MM.1S (cell line): Measurements from ENCODE around the gene SLC25A4.
"Not testable (repeated sequence)": the region's sequence is repeated elsewhere in the genome, so short reads cannot be mapped to it uniquely, and the experiment has no call there.

Experiments used
- DNase-seq: peaks from one replicate; pipeline ENCODE4 v3.0.0-alpha.2; 2015
- H2AFZ ChIP-seq: fragments of 300-600 bp; sonication (generic); 2 replicates; pipeline ENCODE4 v1.6.0; 2016; ENCODE audit warnings: antibody characterized with exemption, low read length
- H3F3A ChIP-seq: fragments of 300-600 bp; sonication (generic); 2 replicates; pipeline ENCODE4 v1.6.1; 2016; ENCODE audit warnings: mild to moderate bottlenecking, antibody characterized with exemption, low read length, moderate library complexity, mixed read lengths; ENCODE audit not compliant: insufficient read depth
- H3K27ac ChIP-seq: fragments of 300-600 bp; sonication (generic); 2 replicates; pipeline ENCODE4 v1.5.1; 2016; ENCODE audit warnings: mild to moderate bottlenecking, low read length
- H3K27me3 ChIP-seq: fragments of 300-600 bp; sonication (generic); replicated peaks from 2 replicates; pipeline ENCODE4 v1.6.0; 2016; ENCODE audit warnings: low read length; ENCODE audit not compliant: insufficient read depth
- H3K36me3 ChIP-seq: fragments of 300-600 bp; sonication (generic); replicated peaks from 2 replicates; pipeline ENCODE4 v1.6.1; 2016; ENCODE audit warnings: mild to moderate bottlenecking, low read length, mixed read lengths; ENCODE audit not compliant: insufficient read depth
- H3K4me1 ChIP-seq: fragments of 300-600 bp; sonication (generic); 2 replicates; pipeline ENCODE4 v1.6.1; 2016; ENCODE audit warnings: low read length, mixed read lengths
- H3K4me2 ChIP-seq: fragments of 300-600 bp; sonication (generic); 2 replicates; pipeline ENCODE4 v1.6.0; 2016; ENCODE audit warnings: low read depth, low read length
- H3K4me3 ChIP-seq: fragments of 300-600 bp; sonication (generic); 2 replicates; pipeline ENCODE4 v1.5.1; 2016; ENCODE audit warnings: low read length, mixed read lengths
- H3K79me2 ChIP-seq: fragments of 300-600 bp; sonication (generic); 2 replicates; pipeline ENCODE4 v1.6.1; 2016; ENCODE audit warnings: mixed run types, low read length, mixed read lengths
- H3K9ac ChIP-seq: fragments of 300-600 bp; sonication (generic); 2 replicates; pipeline ENCODE4 v1.6.1; 2016; ENCODE audit warnings: low read length, mixed read lengths
- H3K9me2 ChIP-seq: fragments of 300-600 bp; sonication (generic); replicated peaks from 2 replicates; pipeline ENCODE4 v1.6.1; 2016; ENCODE audit warnings: mild to moderate bottlenecking, low read length, mixed read lengths; ENCODE audit not compliant: insufficient read depth
- H3K9me3 ChIP-seq: fragments of 300-600 bp; sonication (generic); replicated peaks from 2 replicates; pipeline ENCODE4 v1.6.1; 2016; ENCODE audit warnings: mild to moderate bottlenecking, low read length, mixed read lengths; ENCODE audit not compliant: insufficient read depth
- H4K20me1 ChIP-seq: fragments of 300-600 bp; sonication (generic); 2 replicates; pipeline ENCODE4 v1.6.1; 2016; ENCODE audit warnings: mild to moderate bottlenecking, low read length, moderate library complexity, mixed read lengths; ENCODE audit not compliant: insufficient read depth
- EZH2 ChIP-seq: fragments of 300-600 bp; sonication (generic); optimal IDR thresholded peaks from 2 replicates; pipeline ENCODE3; 2017; ENCODE audit warnings: low read depth, mild to moderate bottlenecking, antibody characterized with exemption, low read length, mixed read lengths
- EZH2phosphoT487 ChIP-seq: fragments of 300-600 bp; sonication (generic); IDR thresholded peaks from 2 replicates; pipeline ENCODE4 v1.6.1; 2018; ENCODE audit warnings: antibody characterized with exemption, low read length
- TF ChIP-seq, protein P1 (sequence below): fragments of 300-600 bp; sonication (generic); IDR thresholded peaks from 2 replicates; pipeline ENCODE4 v1.5.1; 2016; ENCODE audit warnings: antibody characterized with exemption, low read length, mixed read lengths

SLC25A4 gene

DNA sequence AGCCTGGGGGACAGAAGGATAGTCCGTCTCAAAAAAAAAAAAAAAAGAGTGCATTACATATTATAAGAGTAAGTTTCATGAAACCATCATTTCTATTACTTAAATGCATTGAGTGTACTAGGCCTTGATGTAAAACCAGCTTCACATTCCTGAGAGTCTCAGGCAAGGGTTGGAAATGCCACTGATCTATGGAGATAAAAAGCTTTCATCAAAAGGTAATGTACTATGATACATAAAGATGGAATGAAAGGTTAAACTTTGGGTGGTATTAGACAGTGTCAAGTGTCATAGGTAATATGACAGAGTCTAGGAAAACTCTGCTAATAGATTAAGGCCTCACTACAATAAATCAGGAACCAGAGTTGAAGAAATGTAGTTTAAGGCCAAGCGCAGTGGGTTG, 53.4 kb downstream of the SLC25A4 start:
- H3K9me3 ChIP-seq = no peaks in the 10 kb centered on the region
- H3K9ac ChIP-seq = no peak overlapping the region
- no peak overlapping the region for H2AFZ ChIP-seq
- TF ChIP-seq EZH2 (no peak), EZH2phosphoT487 (no peak)
- TF ChIP-seq, protein P1, sequence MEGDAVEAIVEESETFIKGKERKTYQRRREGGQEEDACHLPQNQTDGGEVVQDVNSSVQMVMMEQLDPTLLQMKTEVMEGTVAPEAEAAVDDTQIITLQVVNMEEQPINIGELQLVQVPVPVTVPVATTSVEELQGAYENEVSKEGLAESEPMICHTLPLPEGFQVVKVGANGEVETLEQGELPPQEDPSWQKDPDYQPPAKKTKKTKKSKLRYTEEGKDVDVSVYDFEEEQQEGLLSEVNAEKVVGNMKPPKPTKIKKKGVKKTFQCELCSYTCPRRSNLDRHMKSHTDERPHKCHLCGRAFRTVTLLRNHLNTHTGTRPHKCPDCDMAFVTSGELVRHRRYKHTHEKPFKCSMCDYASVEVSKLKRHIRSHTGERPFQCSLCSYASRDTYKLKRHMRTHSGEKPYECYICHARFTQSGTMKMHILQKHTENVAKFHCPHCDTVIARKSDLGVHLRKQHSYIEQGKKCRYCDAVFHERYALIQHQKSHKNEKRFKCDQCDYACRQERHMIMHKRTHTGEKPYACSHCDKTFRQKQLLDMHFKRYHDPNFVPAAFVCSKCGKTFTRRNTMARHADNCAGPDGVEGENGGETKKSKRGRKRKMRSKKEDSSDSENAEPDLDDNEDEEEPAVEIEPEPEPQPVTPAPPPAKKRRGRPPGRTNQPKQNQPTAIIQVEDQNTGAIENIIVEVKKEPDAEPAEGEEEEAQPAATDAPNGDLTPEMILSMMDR = no peak
- peaks cover 3% of the 10 kb centered on the region; the same call in 1 of the 2 replicates for H3K79me2 ChIP-seq
- H3K4me2 ChIP-seq = no peak overlapping the region
- H3F3A ChIP-seq = no peaks in the 10 kb centered on the region
- H3K36me3 ChIP-seq = no peaks in the 10 kb centered on the region
- no peaks in the 10 kb centered on the region for H3K4me1 ChIP-seq
- no peak overlapping the region for H3K4me3 ChIP-seq
- DNase-seq = no peak
- no peaks in the 10 kb centered on the region for H4K20me1 ChIP-seq
- H3K27me3 ChIP-seq = no peaks in the 10 kb centered on the region
- no peak overlapping the region for H3K27ac ChIP-seq
- no peaks in the 10 kb centered on the region for H3K9me2 ChIP-seq

DNA sequence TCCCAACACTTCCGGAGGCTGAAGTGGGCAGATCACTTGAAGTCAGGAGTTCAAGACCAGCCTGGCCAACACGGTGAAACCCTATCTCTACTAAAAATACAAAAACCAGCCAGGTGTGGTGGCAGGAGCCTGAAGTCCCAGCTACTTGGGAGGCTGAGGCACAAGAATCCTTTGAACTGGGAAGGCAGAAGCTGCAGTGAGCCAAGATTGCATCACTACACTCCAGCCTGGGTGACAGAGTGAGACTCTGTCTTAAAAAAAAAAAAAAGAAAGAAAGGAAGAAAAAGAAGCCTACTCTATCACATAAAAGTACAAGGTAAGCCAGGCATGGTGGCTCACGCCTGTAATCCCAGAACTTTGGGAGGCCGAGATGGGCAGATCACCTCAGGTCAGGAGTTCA, 55.1 kb downstream of the SLC25A4 start:
- not testable (repeated sequence) for H4K20me1 ChIP-seq, H3K9me3 ChIP-seq, H3K9ac ChIP-seq, H3K9me2 ChIP-seq, H3K4me3 ChIP-seq, H3K4me2 ChIP-seq, H3K27me3 ChIP-seq, H3K36me3 ChIP-seq, H2AFZ ChIP-seq, DNase-seq, H3F3A ChIP-seq, H3K4me1 ChIP-seq, H3K27ac ChIP-seq
- H3K79me2 ChIP-seq = peaks cover 18% of the 10 kb centered on the region
